GM12801 (cell line): ENCODE data around the gene RETREG3.

ENCODE experiments used
- TF ChIP-seq, protein P1 (sequence below): IDR thresholded peaks from one replicate; pipeline ENCODE4 v1.5.1; 2011; ENCODE audit warnings: control low read depth; ENCODE audit not compliant: insufficient read length; ENCODE audit errors: extremely low read depth

Gene RETREG3

DNA sequence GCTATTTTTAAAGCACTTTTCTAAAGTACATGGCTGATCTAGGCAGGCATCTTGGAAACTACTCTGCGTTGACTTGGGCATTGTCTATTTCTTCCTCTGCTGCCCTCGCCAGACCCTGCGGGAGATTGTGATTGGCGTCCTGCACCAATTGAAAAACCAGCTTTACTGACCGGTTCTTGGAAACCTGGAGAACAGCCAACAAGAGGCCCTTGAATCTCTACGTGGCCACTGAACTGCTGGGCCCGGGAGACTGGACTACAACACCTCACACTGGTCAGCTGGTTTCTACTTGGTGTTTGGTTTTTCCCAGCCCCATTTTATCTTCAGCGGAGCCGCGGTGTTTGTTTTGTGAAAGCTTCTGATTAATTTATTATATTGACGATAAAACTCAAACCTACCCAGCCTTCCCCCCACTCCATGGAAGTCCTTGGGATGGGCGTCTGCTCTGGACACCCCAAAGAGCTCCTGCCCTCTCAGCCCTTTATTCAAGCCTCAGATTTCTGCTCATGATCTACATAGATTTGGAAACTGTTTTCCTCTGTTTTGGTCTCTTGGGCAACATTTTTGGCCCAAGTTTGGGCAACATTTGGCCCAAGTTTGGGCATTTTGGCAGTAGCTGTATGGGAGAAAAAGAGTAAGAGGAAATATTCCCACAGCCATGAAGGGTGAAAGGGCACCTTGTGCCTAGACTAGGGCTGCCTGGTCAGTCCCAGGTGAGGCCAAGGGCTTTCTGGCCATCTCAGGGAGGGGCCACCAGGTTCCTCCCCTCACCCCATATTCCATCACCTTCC lies 37.5 kb downstream of the RETREG3 start:
- TF ChIP-seq, protein P1, sequence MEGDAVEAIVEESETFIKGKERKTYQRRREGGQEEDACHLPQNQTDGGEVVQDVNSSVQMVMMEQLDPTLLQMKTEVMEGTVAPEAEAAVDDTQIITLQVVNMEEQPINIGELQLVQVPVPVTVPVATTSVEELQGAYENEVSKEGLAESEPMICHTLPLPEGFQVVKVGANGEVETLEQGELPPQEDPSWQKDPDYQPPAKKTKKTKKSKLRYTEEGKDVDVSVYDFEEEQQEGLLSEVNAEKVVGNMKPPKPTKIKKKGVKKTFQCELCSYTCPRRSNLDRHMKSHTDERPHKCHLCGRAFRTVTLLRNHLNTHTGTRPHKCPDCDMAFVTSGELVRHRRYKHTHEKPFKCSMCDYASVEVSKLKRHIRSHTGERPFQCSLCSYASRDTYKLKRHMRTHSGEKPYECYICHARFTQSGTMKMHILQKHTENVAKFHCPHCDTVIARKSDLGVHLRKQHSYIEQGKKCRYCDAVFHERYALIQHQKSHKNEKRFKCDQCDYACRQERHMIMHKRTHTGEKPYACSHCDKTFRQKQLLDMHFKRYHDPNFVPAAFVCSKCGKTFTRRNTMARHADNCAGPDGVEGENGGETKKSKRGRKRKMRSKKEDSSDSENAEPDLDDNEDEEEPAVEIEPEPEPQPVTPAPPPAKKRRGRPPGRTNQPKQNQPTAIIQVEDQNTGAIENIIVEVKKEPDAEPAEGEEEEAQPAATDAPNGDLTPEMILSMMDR = no peak

DNA sequence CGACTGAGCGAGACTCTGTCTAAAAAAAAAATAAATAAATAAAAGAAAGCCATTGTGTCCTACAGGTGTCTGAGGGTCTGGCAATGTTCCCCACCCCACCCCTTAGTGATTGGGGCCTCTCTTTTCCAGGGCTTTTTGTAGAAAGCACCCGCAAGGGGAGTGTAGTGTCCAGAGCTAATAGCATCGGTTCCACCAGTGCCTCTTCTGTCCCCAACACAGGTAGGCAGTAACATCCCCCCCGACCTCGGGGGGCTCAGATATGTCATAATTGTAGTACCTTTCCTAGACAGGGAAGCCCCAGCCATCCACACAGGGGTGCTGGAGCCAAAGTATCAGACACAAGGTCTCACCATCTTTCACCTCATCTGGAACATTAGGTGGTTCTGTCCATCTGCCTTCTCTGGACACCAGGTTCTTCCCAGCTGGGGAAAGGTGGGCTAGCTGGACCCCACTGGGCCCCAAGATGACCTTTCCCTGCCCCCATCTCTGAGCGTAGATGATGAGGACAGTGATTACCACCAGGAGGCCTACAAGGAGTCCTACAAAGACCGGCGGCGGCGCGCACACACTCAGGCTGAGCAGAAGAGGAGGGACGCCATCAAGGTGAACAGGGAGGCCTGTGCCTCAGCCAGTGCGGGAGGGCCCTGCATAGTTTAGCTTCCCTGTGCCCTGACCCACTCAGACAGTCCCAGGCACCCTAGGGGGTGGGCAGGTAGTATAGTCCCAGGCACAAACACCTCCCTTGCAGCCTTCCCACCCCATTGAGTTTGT lies 40.6 kb downstream of the RETREG3 start:
- TF ChIP-seq, protein P1 = no peak

DNA sequence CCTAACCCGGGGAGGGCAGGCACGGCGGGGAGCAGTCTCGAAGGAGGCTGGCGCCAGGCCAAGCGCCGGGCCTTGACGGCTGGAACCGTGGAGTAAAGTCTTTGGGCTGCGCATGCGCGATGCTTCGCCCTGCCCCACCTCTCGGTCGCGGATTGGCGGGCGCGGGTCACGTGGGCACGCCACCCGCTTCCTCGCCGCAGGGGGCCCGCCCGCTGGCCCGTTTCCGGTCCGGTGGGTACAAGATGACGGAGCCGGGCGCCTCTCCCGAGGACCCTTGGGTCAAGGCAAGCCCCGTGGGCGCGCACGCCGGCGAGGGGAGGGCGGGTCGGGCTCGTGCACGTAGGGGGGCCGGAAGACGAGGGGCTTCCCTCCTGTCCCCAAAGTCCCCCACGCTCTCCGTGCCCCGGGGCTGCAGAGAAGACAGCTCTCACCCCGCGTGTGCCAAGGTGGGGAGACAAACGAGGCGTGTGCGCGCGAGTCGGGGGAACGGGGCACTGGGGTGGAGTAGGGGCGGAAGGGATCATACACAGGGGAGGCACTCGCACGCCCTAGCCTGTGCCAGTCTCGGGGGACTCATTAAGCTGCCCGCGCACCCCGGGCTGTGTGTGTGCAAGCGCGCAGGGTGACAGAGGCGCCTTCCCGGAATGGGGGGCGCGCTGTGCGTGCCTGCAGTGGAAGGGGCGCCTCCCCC lies 42.1 kb downstream of the RETREG3 start, which contains the start of gene MLX:
Gene MLX, plus strand, starts transcription at position 218 of the 691 bp plus-strand sequence. Its CDS starts 25 bp downstream, at position 243.
- TF ChIP-seq, protein P1 = no peak

DNA sequence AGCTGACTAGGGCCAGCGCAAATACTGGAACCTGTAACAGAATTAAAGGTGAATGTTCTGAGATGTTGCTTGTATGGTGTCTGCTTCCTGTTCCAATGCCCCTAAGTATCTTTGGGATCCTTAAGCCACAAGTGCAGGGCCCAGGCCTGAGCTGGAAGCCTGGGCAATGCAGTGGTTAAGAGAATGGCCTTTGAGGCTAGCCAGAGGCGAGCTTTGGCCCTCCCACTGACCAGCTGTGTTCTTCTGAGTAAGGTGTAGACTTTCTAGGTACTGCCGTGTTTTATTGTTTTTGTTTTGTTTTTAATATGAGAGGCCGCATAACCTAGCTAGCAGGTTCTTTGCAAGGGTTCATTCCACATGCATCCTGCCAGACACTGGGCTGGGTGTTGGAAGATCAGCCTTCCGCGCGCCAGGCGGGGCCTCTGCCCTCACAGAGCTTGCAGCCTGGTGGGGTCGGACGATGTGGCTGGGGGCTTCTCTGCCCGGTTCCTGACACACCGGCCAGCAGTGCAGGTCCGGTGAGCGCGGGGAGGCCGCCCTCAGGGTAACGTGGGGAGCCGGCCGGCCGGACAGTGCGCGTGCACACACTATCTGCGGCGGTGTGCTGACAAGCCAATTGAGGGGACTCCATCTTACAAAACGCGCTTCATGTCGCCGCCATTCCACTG lies 42.8 kb downstream of the RETREG3 start:
- TF ChIP-seq, protein P1 = no peak

DNA sequence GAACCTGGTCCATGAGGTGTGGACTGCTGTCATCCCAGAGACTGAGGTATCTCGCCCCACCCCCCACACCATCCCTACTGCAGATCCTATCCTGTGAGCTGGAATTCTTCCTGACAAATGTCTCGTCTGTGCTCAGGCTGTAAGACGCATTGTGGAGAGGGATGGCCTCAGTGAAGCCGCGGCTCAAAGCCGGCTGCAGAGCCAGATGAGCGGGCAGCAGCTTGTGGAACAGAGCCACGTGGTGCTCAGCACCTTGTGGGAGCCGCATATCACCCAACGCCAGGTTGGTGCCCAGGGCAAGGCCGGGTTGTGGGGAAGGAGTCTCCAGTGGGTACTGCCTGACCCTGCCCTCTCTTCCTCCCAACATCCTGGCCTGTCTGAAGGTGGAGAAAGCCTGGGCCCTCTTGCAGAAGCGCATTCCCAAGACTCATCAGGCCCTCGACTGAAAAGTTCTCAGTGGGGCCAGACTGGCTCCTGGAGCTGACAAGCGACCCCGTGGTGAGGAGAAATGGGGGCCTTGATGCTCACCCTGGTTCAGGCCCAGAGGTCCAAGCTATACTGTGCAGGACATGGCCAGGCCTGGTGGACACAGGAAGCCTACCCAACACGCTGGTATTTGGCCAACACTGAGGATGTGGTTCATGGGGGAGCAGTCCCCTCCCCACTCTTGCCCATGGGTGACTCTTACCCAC lies 43.5 kb downstream of the RETREG3 start:
- TF ChIP-seq, protein P1 = no peak

DNA sequence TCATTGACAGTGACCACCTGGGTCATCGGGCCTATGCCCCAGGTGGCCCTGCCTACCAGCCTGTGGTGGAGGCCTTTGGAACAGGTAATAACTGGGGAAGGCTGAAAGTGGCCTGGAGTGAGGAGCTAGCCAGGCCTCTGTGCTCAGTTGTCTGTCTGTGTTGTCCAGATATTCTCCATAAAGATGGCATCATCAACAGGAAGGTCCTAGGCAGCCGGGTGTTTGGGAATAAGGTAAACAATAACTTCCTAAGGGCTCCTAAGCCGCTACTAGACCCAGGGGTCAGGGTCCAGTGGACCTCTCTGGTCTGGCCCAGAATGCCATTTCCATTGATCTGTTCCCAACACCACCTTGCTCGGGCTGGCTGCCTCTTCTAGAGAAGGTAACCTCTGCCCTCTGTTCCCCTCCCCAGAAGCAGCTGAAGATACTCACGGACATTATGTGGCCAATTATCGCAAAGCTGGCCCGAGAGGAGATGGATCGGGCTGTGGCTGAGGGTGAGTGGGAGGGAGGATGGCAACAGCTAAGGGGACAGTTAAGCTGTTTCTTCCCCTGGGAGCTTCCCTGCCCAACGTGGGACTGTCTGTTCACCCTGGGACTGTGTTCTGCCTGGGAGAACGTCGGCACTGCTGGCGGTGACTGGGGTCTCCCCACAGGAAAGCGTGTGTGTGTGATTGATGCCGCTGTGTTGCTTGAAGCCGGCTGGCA lies 44.2 kb downstream of the RETREG3 start:
- TF ChIP-seq, protein P1 = no peak
